Measurements from ENCODE around the gene MYRFL. TPM values are rescaled to one million over a fixed set of nuclear protein-coding genes. Genes with fewer than 3 reads are reported as not detected.

The MYRFL gene
- polyA plus RNA-seq, 1 donor from 2014 or later: not detected

DNA sequence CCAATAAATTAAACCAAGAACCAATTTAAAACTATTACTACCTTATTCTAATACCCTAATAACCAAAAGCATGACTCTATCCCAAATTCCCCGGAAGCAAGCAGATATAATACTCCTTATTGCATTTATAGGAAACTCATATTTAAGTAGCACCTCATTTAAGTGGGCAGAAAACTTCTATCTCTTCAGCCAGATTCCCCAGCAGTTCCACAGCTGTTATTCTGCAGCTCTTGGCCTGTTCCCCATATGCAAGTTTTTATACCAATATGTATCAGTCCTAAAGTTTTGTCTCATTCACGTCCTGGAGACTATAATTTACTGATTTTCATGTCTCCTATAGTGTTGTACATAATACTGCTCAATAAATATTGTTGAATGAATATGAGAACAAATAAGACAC, 106.5 kb downstream of the MYRFL start:
- Histone ChIP-seq H3K36me3 (ENCODE audit: insufficient read depth, low read length) (no peaks in the 10 kb centered on the region), H3K79me2 (replicated peaks; ENCODE audit: insufficient read depth, low read length) (no peaks in the 10 kb centered on the region), H3F3A (ENCODE audit: insufficient read depth, low read length, poor library complexity, severe bottlenecking) (no peaks in the 10 kb centered on the region), H2AFZ (ENCODE audit: low read depth, low read length) (no peak overlapping the region), H3K27ac (ENCODE audit: low read length) (no peak overlapping the region), H3K9ac (ENCODE audit: low read length) (no peak overlapping the region), H3K4me3 (ENCODE audit: low read length) (no peak overlapping the region), H3K9me3 (ENCODE audit: low read length) (no peaks in the 10 kb centered on the region), H4K20me1 (ENCODE audit: insufficient read depth) (no peaks in the 10 kb centered on the region), H3K9me2 (ENCODE audit: insufficient read depth, low read length) (no peaks in the 10 kb centered on the region), H3K27me3 (ENCODE audit: insufficient read depth, low read depth, low read length) (no peaks in the 10 kb centered on the region), H3K4me2 (ENCODE audit: low read length) (no peak overlapping the region)
- TF ChIP-seq MXI1 (conservative IDR thresholded peaks at IDR 0.05; ENCODE audit: poor library complexity, severe bottlenecking) (no peak), POLR2AphosphoS5 (IDR thresholded peaks at IDR 0.05) (no peak), EP300 (conservative IDR thresholded peaks at IDR 0.05; ENCODE audit: poor library complexity, severe bottlenecking) (no peak), EZH2 (IDR thresholded peaks at IDR 0.05; ENCODE audit: borderline replicate concordance, insufficient read depth, low read length, poor library complexity, severe bottlenecking) (no peak), TAF1 (IDR thresholded peaks at IDR 0.05; ENCODE audit: low read depth) (no peak), RAD21 (conservative IDR thresholded peaks at IDR 0.05) (no peak), CTCF (IDR thresholded peaks at IDR 0.05; ENCODE audit: poor library complexity, severe bottlenecking) (no peak), SMC3 (conservative IDR thresholded peaks at IDR 0.05; ENCODE audit: poor library complexity) (no peak)
- TF ChIP-seq, protein P1, sequence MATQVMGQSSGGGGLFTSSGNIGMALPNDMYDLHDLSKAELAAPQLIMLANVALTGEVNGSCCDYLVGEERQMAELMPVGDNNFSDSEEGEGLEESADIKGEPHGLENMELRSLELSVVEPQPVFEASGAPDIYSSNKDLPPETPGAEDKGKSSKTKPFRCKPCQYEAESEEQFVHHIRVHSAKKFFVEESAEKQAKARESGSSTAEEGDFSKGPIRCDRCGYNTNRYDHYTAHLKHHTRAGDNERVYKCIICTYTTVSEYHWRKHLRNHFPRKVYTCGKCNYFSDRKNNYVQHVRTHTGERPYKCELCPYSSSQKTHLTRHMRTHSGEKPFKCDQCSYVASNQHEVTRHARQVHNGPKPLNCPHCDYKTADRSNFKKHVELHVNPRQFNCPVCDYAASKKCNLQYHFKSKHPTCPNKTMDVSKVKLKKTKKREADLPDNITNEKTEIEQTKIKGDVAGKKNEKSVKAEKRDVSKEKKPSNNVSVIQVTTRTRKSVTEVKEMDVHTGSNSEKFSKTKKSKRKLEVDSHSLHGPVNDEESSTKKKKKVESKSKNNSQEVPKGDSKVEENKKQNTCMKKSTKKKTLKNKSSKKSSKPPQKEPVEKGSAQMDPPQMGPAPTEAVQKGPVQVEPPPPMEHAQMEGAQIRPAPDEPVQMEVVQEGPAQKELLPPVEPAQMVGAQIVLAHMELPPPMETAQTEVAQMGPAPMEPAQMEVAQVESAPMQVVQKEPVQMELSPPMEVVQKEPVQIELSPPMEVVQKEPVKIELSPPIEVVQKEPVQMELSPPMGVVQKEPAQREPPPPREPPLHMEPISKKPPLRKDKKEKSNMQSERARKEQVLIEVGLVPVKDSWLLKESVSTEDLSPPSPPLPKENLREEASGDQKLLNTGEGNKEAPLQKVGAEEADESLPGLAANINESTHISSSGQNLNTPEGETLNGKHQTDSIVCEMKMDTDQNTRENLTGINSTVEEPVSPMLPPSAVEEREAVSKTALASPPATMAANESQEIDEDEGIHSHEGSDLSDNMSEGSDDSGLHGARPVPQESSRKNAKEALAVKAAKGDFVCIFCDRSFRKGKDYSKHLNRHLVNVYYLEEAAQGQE (IDR thresholded peaks at IDR 0.05; ENCODE audit: borderline replicate concordance): no peak

GRCh38 chr12:69932154-69932553, 107.1 kb downstream of the MYRFL start:
- H3F3A ChIP-seq (ENCODE audit: insufficient read depth, low read length, poor library complexity, severe bottlenecking): no peaks in the 10 kb centered on the region
- no peak overlapping the region for H3K4me2 ChIP-seq (ENCODE audit: low read length)
- no peaks in the 10 kb centered on the region for H4K20me1 ChIP-seq (ENCODE audit: insufficient read depth)
- H3K9me2 ChIP-seq (ENCODE audit: insufficient read depth, low read length): no peaks in the 10 kb centered on the region
- no peak overlapping the region for H3K4me3 ChIP-seq (ENCODE audit: low read length)
- H3K27ac ChIP-seq (ENCODE audit: low read length): no peak overlapping the region
- H3K9ac ChIP-seq (ENCODE audit: low read length): no peak overlapping the region
- H3K79me2 ChIP-seq (replicated peaks; ENCODE audit: insufficient read depth, low read length): no peaks in the 10 kb centered on the region
- TF ChIP-seq CTCF (IDR thresholded peaks at IDR 0.05; ENCODE audit: poor library complexity, severe bottlenecking) (no peak), EZH2 (IDR thresholded peaks at IDR 0.05; ENCODE audit: borderline replicate concordance, insufficient read depth, low read length, poor library complexity, severe bottlenecking) (no peak), POLR2AphosphoS5 (IDR thresholded peaks at IDR 0.05) (no peak), SMC3 (conservative IDR thresholded peaks at IDR 0.05; ENCODE audit: poor library complexity) (no peak), RAD21 (conservative IDR thresholded peaks at IDR 0.05) (no peak), TAF1 (IDR thresholded peaks at IDR 0.05; ENCODE audit: low read depth) (no peak), EP300 (conservative IDR thresholded peaks at IDR 0.05; ENCODE audit: poor library complexity, severe bottlenecking) (no peak), MXI1 (conservative IDR thresholded peaks at IDR 0.05; ENCODE audit: poor library complexity, severe bottlenecking) (no peak)
- TF ChIP-seq, protein P1 (IDR thresholded peaks at IDR 0.05; ENCODE audit: borderline replicate concordance): no peak
- H3K36me3 ChIP-seq (ENCODE audit: insufficient read depth, low read length): no peaks in the 10 kb centered on the region
- no peaks in the 10 kb centered on the region for H3K27me3 ChIP-seq (ENCODE audit: insufficient read depth, low read depth, low read length)
- no peaks in the 10 kb centered on the region for H3K9me3 ChIP-seq (ENCODE audit: low read length)
- no peak overlapping the region for H2AFZ ChIP-seq (ENCODE audit: low read depth, low read length)
